ENCODE results near the gene LARP1. TPM values are rescaled to one million over a fixed set of nuclear protein-coding genes. Genes with fewer than 3 reads are reported as not detected.
A peak's percentile ranks its signal among the peaks of the same experiment; 100 is the strongest.

Gene LARP1
- total and polyA plus RNA-seq, 9 of the 15 experiments (the other 6 are each of a cell fraction or from before 2014, with no cell fraction given): 22.6 to 300 (median 92.0) TPM

- no peak for TF ChIP-seq U2AF2 (optimal IDR thresholded peaks at IDR 0.05; ENCODE audit: low read depth, low read length)
- TF ChIP-seq COPS2 (conservative IDR thresholded peaks at IDR 0.05): no peak
- peak; percentile 21; the same call in 1 of the 2 replicates for TF ChIP-seq PML (IDR thresholded peaks at IDR 0.05; ENCODE audit: low read length)
- TF ChIP-seq FUS (optimal IDR thresholded peaks at IDR 0.05; ENCODE audit: low read depth, low read length): no peak
- TF ChIP-seq ZNF830 (CRISPR knock-in tag; IDR thresholded peaks at IDR 0.05): no peak
- TF ChIP-seq ZNF175 (CRISPR knock-in tag; IDR thresholded peaks at IDR 0.05; ENCODE audit: low read depth): peak; percentile 78
- TF ChIP-seq ZNF224 (CRISPR knock-in tag; IDR thresholded peaks at IDR 0.05): peak; percentile 96
- 0 out of 2 replicates have a peak, but pooled peaks have one; percentile 55 for TF ChIP-seq NBN (IDR thresholded peaks at IDR 0.05; ENCODE audit: low read depth)
- TF ChIP-seq SMARCA5 (IDR thresholded peaks at IDR 0.05): no peak
- TF ChIP-seq, protein P1, sequence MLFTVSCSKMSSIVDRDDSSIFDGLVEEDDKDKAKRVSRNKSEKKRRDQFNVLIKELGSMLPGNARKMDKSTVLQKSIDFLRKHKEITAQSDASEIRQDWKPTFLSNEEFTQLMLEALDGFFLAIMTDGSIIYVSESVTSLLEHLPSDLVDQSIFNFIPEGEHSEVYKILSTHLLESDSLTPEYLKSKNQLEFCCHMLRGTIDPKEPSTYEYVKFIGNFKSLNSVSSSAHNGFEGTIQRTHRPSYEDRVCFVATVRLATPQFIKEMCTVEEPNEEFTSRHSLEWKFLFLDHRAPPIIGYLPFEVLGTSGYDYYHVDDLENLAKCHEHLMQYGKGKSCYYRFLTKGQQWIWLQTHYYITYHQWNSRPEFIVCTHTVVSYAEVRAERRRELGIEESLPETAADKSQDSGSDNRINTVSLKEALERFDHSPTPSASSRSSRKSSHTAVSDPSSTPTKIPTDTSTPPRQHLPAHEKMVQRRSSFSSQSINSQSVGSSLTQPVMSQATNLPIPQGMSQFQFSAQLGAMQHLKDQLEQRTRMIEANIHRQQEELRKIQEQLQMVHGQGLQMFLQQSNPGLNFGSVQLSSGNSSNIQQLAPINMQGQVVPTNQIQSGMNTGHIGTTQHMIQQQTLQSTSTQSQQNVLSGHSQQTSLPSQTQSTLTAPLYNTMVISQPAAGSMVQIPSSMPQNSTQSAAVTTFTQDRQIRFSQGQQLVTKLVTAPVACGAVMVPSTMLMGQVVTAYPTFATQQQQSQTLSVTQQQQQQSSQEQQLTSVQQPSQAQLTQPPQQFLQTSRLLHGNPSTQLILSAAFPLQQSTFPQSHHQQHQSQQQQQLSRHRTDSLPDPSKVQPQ (CRISPR knock-in tag; IDR thresholded peaks at IDR 0.05; ENCODE audit: borderline replicate concordance): peak; percentile 53; the same call in 1 of the 2 replicates
- peak; percentile 19 to 57; a peak in 1 of 4 replicates for TF ChIP-seq TRIM24 (IDR thresholded peaks at IDR 0.05)
- TF ChIP-seq, protein P2, sequence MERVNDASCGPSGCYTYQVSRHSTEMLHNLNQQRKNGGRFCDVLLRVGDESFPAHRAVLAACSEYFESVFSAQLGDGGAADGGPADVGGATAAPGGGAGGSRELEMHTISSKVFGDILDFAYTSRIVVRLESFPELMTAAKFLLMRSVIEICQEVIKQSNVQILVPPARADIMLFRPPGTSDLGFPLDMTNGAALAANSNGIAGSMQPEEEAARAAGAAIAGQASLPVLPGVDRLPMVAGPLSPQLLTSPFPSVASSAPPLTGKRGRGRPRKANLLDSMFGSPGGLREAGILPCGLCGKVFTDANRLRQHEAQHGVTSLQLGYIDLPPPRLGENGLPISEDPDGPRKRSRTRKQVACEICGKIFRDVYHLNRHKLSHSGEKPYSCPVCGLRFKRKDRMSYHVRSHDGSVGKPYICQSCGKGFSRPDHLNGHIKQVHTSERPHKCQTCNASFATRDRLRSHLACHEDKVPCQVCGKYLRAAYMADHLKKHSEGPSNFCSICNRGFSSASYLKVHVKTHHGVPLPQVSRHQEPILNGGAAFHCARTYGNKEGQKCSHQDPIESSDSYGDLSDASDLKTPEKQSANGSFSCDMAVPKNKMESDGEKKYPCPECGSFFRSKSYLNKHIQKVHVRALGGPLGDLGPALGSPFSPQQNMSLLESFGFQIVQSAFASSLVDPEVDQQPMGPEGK (CRISPR knock-in tag; IDR thresholded peaks at IDR 0.05; ENCODE audit: borderline replicate concordance): no peak
- no peak for TF ChIP-seq PTRF (tag; IDR thresholded peaks at IDR 0.05)
- no peak for TF ChIP-seq LARP7 (IDR thresholded peaks at IDR 0.05)
- TF ChIP-seq TAF7 (tag; IDR thresholded peaks at IDR 0.05): no peak
- TF ChIP-seq, protein P3, sequence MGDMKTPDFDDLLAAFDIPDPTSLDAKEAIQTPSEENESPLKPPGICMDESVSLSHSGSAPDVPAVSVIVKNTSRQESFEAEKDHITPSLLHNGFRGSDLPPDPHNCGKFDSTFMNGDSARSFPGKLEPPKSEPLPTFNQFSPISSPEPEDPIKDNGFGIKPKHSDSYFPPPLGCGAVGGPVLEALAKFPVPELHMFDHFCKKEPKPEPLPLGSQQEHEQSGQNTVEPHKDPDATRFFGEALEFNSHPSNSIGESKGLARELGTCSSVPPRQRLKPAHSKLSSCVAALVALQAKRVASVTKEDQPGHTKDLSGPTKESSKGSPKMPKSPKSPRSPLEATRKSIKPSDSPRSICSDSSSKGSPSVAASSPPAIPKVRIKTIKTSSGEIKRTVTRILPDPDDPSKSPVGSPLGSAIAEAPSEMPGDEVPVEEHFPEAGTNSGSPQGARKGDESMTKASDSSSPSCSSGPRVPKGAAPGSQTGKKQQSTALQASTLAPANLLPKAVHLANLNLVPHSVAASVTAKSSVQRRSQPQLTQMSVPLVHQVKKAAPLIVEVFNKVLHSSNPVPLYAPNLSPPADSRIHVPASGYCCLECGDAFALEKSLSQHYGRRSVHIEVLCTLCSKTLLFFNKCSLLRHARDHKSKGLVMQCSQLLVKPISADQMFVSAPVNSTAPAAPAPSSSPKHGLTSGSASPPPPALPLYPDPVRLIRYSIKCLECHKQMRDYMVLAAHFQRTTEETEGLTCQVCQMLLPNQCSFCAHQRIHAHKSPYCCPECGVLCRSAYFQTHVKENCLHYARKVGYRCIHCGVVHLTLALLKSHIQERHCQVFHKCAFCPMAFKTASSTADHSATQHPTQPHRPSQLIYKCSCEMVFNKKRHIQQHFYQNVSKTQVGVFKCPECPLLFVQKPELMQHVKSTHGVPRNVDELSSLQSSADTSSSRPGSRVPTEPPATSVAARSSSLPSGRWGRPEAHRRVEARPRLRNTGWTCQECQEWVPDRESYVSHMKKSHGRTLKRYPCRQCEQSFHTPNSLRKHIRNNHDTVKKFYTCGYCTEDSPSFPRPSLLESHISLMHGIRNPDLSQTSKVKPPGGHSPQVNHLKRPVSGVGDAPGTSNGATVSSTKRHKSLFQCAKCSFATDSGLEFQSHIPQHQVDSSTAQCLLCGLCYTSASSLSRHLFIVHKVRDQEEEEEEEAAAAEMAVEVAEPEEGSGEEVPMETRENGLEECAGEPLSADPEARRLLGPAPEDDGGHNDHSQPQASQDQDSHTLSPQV (IDR thresholded peaks at IDR 0.05): peak; percentile 98
- TF ChIP-seq BHLHE40 (IDR thresholded peaks at IDR 0.05; ENCODE audit: low read length): peak; percentile 100
- no peak for TF ChIP-seq ZNF3 (CRISPR knock-in tag; IDR thresholded peaks at IDR 0.05)
- TF ChIP-seq NR2C2 (CRISPR knock-in tag; IDR thresholded peaks at IDR 0.05): peak; percentile 79
- TF ChIP-seq NR2C2 (tag; IDR thresholded peaks at IDR 0.05): peak; percentile 49
- TF ChIP-seq ADNP (tag; IDR thresholded peaks at IDR 0.05): 0 out of 2 replicates have a peak, but pooled peaks have one; percentile 30
These were observed 467 bp upstream of the LARP1 start (continued) for GRCh38 chr5:154754460-154755360.
